H9 (cell line): ENCODE data around the gene NT5C2. TPM values are rescaled to one million over a fixed set of nuclear protein-coding genes. Genes with fewer than 3 reads are reported as not detected.

Experiments
- DNase-seq: peaks from one replicate; pipeline ENCODE4 v3.0.0-alpha.2; 2017
- H2AFZ ChIP-seq: one replicate; pipeline ENCODE4 v1.6.1; 2013; ENCODE audit warnings: mild to moderate bottlenecking, low read length, control low read depth, moderate library complexity
- H2AK5ac ChIP-seq: 2 replicates; pipeline ENCODE4 v1.6.1; 2013; ENCODE audit warnings: low read length, control low read depth, mixed read lengths; ENCODE audit not compliant: insufficient read length
- H2BK120ac ChIP-seq: one replicate; pipeline ENCODE4 v1.6.1; 2013; ENCODE audit warnings: low read depth, mild to moderate bottlenecking, low read length, control low read depth, inconsistent platforms; ENCODE audit not compliant: poor library complexity, severe bottlenecking
- H2BK12ac ChIP-seq: 2 replicates; pipeline ENCODE4 v1.6.1; 2013; ENCODE audit warnings: low read length, control low read depth, mixed read lengths, low read depth; ENCODE audit not compliant: insufficient read length
- H2BK15ac ChIP-seq: 2 replicates; pipeline ENCODE4 v1.6.1; 2013; ENCODE audit warnings: low read depth, low read length, control low read depth
- H2BK20ac ChIP-seq: one replicate; pipeline ENCODE4 v1.6.1; 2013; ENCODE audit warnings: low read depth, mild to moderate bottlenecking, low read length, control low read depth, inconsistent platforms; ENCODE audit not compliant: poor library complexity, severe bottlenecking
- H2BK5ac ChIP-seq: 2 replicates; pipeline ENCODE4 v1.6.1; 2013; ENCODE audit warnings: low read length, control low read depth, mixed read lengths; ENCODE audit not compliant: insufficient read length
- H3K14ac ChIP-seq: 2 replicates; pipeline ENCODE4 v1.6.1; 2013; ENCODE audit warnings: low read length, control low read depth; ENCODE audit not compliant: insufficient read depth
- H3K18ac ChIP-seq: 2 replicates; pipeline ENCODE4 v1.6.1; 2013; ENCODE audit warnings: low read depth, mild to moderate bottlenecking, mixed read lengths, low read length, control low read depth; ENCODE audit not compliant: insufficient read length
- H3K23ac ChIP-seq: 2 replicates; pipeline ENCODE4 v1.6.1; 2013; ENCODE audit warnings: low read length, control low read depth, mixed read lengths, low read depth; ENCODE audit not compliant: insufficient read length
- H3K23me2 ChIP-seq: 2 replicates; pipeline ENCODE4 v1.6.1; 2013; ENCODE audit warnings: low read depth, mild to moderate bottlenecking, mixed read lengths, low read length, control low read depth; ENCODE audit not compliant: insufficient read length, poor library complexity, severe bottlenecking
- H3K27ac ChIP-seq: 2 replicates; pipeline ENCODE4 v1.5.1; 2013; ENCODE audit warnings: low read length, control low read depth, mixed read lengths, low read depth; ENCODE audit not compliant: insufficient read length
- H3K27me3 ChIP-seq: 2 replicates; pipeline ENCODE4 v1.6.1; 2013; ENCODE audit warnings: low read length, control low read depth, inconsistent platforms; ENCODE audit not compliant: insufficient read depth
- H3K4ac ChIP-seq: 2 replicates; pipeline ENCODE4 v1.6.1; 2013; ENCODE audit warnings: low read depth, mild to moderate bottlenecking, control low read depth, inconsistent platforms, low read length, moderate library complexity
- H3K4me1 ChIP-seq: 2 replicates; pipeline ENCODE4 v1.6.1; 2013; ENCODE audit warnings: low read length, control low read depth, inconsistent platforms; ENCODE audit not compliant: insufficient read depth
- H3K4me2 ChIP-seq: 2 replicates; pipeline ENCODE4 v1.6.1; 2013; ENCODE audit warnings: low read length, control low read depth, mixed read lengths; ENCODE audit not compliant: insufficient read length, insufficient read depth
- H3K56ac ChIP-seq: 2 replicates; pipeline ENCODE4 v1.6.1; 2013; ENCODE audit warnings: low read depth, mild to moderate bottlenecking, mixed read lengths, low read length, control low read depth; ENCODE audit not compliant: insufficient read length
- H3K79me1 ChIP-seq: 2 replicates; pipeline ENCODE4 v1.6.1; 2013; ENCODE audit warnings: low read depth, mild to moderate bottlenecking, moderate library complexity, low read length, control low read depth, inconsistent platforms; ENCODE audit not compliant: insufficient read depth, poor library complexity, severe bottlenecking
- H3K79me2 ChIP-seq: 2 replicates; pipeline ENCODE4 v1.6.1; 2013; ENCODE audit warnings: low read length, control low read depth, inconsistent platforms; ENCODE audit not compliant: insufficient read depth
- H3K9ac ChIP-seq: 2 replicates; pipeline ENCODE4 v1.6.1; 2013; ENCODE audit warnings: low read length, control low read depth, mixed read lengths; ENCODE audit not compliant: insufficient read length; ENCODE audit errors: extremely low read depth
- H3K9me3 ChIP-seq: one replicate; pipeline ENCODE4 v1.6.1; 2013; ENCODE audit warnings: low read depth, low read length, inconsistent platforms; ENCODE audit not compliant: control insufficient read depth
- H3T11ph ChIP-seq: one replicate; pipeline ENCODE4 v1.6.1; 2013; ENCODE audit warnings: mild to moderate bottlenecking, low read length, control low read depth, inconsistent platforms
- H4K20me1 ChIP-seq: one replicate; pipeline ENCODE4 v1.6.1; 2013; ENCODE audit not compliant: control insufficient read depth, insufficient read length, insufficient read depth
- H4K5ac ChIP-seq: 2 replicates; pipeline ENCODE4 v1.6.1; 2013; ENCODE audit warnings: low read depth, mild to moderate bottlenecking, mixed read lengths, low read length, control low read depth; ENCODE audit not compliant: insufficient read length
- H4K8ac ChIP-seq: replicated peaks from 2 replicates; pipeline ENCODE4 v1.6.1; 2013; ENCODE audit warnings: low read length, control low read depth, mixed read lengths, low read depth; ENCODE audit not compliant: insufficient read length
- H4K91ac ChIP-seq: 2 replicates; pipeline ENCODE4 v1.6.1; 2013; ENCODE audit warnings: low read depth, mild to moderate bottlenecking, moderate library complexity, mixed read lengths, low read length, control low read depth; ENCODE audit not compliant: insufficient read length
- H3K27ac Mint-ChIP-seq, 3 experiments: 2 replicates in 2 of 3; 3 replicates in 1 of 3; pipeline ENCODE4 v1.8.0; 2020 to 2021; ENCODE audit warnings: mixed read lengths in 3 of 3, mild to moderate bottlenecking in 1 of 3, moderate library complexity in 1 of 3
- H3K27me3 Mint-ChIP-seq: 2 replicates; pipeline ENCODE4 v1.8.0; 2021; ENCODE audit warnings: low read depth, mild to moderate bottlenecking, moderate library complexity, mixed read lengths
- H3K36me3 Mint-ChIP-seq, 3 experiments: 2 replicates in 2 of 3; 3 replicates in 1 of 3; pipeline ENCODE4 v1.8.0; 2020 to 2021; ENCODE audit warnings: low read depth in 3 of 3, mixed read lengths in 3 of 3; ENCODE audit not compliant: insufficient read depth in 1 of 3
- H3K4me1 Mint-ChIP-seq, 2 experiments: 2 replicates each; pipeline ENCODE4 v1.8.0; 2020; ENCODE audit warnings: mixed read lengths in 2 of 2
- H3K4me3 Mint-ChIP-seq, 2 experiments: 2 replicates in 1 of 2; 3 replicates in 1 of 2; pipeline ENCODE4 v1.8.0; 2020 to 2021; ENCODE audit warnings: mild to moderate bottlenecking in 2 of 2, mixed read lengths in 2 of 2, moderate library complexity in 1 of 2
- H3K9me3 Mint-ChIP-seq, 2 experiments: 2 replicates in 1 of 2; 3 replicates in 1 of 2; pipeline ENCODE4 v1.8.0; 2020; ENCODE audit warnings: mild to moderate bottlenecking in 2 of 2, mixed read lengths in 2 of 2, moderate library complexity in 1 of 2
- WGBS: extraction: QIAGEN DNeasy Blood & Tissue Kit; methylation state at CpG from one replicate; pipeline ENCODE4 v1.1.7; 2013; ENCODE audit warnings: missing lambda C conversion rate, low lambda C conversion rate, mixed read lengths; ENCODE audit not compliant: insufficient read length; ENCODE audit errors: extremely low coverage; 5-methylcytosine and 5-hydroxymethylcytosine counted together
- total RNA-seq: library from RNA; stranded (reverse); gene quantifications from 2 replicates; pipeline ENCODE4 v1.2.1, GENCODE V29; 2021
- TF ChIP-seq, protein P1 (sequence below): fragments of 200-600 bp; sonication (generic); conservative IDR thresholded peaks from 3 replicates; pipeline ENCODE4 v1.8.0; 2021; ENCODE audit warnings: antibody characterized with exemption, mild to moderate bottlenecking

The NT5C2 gene
- total RNA-seq, 1 experiment from 2014 or later, result 69.6 TPM

DNA sequence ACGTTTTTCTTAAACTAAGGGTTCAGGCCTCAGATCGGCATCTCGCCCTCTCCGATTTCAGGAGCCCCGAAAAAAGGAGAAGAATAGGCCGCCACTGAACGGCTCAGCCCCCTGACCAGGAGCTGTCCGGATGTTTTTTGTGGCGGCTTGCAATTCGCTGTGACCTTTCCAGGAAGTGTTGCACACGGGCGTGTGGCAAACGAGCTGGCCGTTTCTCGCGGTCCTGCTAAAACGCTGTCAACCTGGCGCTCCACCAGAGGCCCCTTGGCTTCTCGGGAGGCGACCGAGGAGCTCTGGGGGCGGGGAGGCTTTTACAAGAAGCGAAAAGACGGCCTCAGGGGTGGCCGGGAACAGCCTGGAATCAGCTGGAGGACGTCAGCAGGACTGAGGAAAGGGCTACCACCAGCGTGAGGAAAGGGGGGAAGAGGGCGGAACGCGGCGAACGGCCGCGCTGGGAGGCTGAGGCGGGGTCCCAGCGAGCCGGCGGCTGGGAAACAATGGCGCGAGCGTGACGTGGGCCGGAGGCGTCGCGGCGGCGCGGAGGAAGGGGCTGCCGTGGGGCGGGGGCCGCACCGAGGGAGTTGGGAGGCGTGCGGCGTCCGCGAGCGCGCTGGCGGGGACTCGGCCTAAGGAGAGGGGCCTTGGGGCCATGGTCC lies 493 bp downstream of the NT5C2 start:
- WGBS, result no CpG with 5 or more reads among the region's 62 CpGs
- Histone ChIP-seq H3K23me2 (peaks cover 9% of the 10 kb centered on the region), H4K20me1 (no peaks in the 10 kb centered on the region), H3K27ac (no peak overlapping the region), H2AK5ac (no peak overlapping the region), H3K14ac (peak overlapping the region; percentile 98), H3K4me2 (peak overlapping the region; percentile 92), H3K9me3 (no peaks in the 10 kb centered on the region), H4K5ac (no peak overlapping the region), H3K79me2 (peaks cover 26% of the 10 kb centered on the region; the same call in 1 of the 2 replicates), H3K23ac (no peak overlapping the region), H2BK12ac (no peak overlapping the region), H3K4ac (peak overlapping the region; percentile 62; the same call in 1 of the 2 replicates), H2BK15ac (no peak overlapping the region), H2BK20ac (no peak overlapping the region), H4K91ac (no peak overlapping the region), H3K27me3 (no peaks in the 10 kb centered on the region), H3K4me1 (peaks cover 6% of the 10 kb centered on the region; the same call in 1 of the 2 replicates), H2BK120ac (peak overlapping the region; percentile 51), H3K9ac (peak overlapping the region; percentile 86), H4K8ac (no peak overlapping the region), H3K18ac (peak overlapping the region; percentile 32), H2BK5ac (peak overlapping the region; percentile 32), H3K79me1 (peaks cover 14% of the 10 kb centered on the region), H2AFZ (no peak overlapping the region), H3T11ph (no peak overlapping the region), H3K56ac (no peak overlapping the region)
- peaks cover 12% of the 10 kb centered on the region for H3K27me3 Mint-ChIP-seq
- TF ChIP-seq, protein P1, sequence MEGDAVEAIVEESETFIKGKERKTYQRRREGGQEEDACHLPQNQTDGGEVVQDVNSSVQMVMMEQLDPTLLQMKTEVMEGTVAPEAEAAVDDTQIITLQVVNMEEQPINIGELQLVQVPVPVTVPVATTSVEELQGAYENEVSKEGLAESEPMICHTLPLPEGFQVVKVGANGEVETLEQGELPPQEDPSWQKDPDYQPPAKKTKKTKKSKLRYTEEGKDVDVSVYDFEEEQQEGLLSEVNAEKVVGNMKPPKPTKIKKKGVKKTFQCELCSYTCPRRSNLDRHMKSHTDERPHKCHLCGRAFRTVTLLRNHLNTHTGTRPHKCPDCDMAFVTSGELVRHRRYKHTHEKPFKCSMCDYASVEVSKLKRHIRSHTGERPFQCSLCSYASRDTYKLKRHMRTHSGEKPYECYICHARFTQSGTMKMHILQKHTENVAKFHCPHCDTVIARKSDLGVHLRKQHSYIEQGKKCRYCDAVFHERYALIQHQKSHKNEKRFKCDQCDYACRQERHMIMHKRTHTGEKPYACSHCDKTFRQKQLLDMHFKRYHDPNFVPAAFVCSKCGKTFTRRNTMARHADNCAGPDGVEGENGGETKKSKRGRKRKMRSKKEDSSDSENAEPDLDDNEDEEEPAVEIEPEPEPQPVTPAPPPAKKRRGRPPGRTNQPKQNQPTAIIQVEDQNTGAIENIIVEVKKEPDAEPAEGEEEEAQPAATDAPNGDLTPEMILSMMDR, result no peak
- H3K36me3 Mint-ChIP-seq, result no peaks in the 10 kb centered on the region; a peak in 2 of 7 replicates
- H3K9me3 Mint-ChIP-seq, result no peaks in the 10 kb centered on the region; a peak in 1 of 5 replicates
- DNase-seq, result peak; percentile 66
- H3K27ac Mint-ChIP-seq, result peak overlapping the region; percentile 96 to 99 (median 96)
- peak overlapping the region; percentile 96 to 98 for H3K4me3 Mint-ChIP-seq
- peaks cover 34 to 38% of the 10 kb centered on the region in 2 experiments for H3K4me1 Mint-ChIP-seq
